Measurements from ENCODE around the gene VEGFC.

Gene VEGFC

GRCh38 chr4:176676901-176677300 is 115.8 kb downstream of the VEGFC start:
- DNase-seq (ENCODE audit: low spot score) = no peak

GRCh38 chr4:176675810-176676209 is 116.9 kb downstream of the VEGFC start:
- DNase-seq (ENCODE audit: low spot score) = no peak

GRCh38 chr4:176671532-176671931 is 121.2 kb downstream of the VEGFC start:
- DNase-seq (ENCODE audit: low spot score) = no peak

GRCh38 chr4:176668324-176668723 is 124.4 kb downstream of the VEGFC start:
- no peak for DNase-seq (ENCODE audit: low spot score)

- no peak for DNase-seq (ENCODE audit: low spot score)
These were observed 127.8 kb downstream of the VEGFC start for GRCh38 chr4:176664964-176665363.

- no peak for DNase-seq (ENCODE audit: low spot score)
These were observed 132.2 kb downstream of the VEGFC start for GRCh38 chr4:176660561-176660960.

GRCh38 chr4:176656108-176656507 is 136.6 kb downstream of the VEGFC start:
- no peak for DNase-seq (ENCODE audit: low spot score)

- no peak for DNase-seq (ENCODE audit: low spot score)
These were observed 138.0 kb downstream of the VEGFC start for GRCh38 chr4:176654565-176655216.

- DNase-seq (ENCODE audit: low spot score) = no peak
These were observed 139.1 kb downstream of the VEGFC start for GRCh38 chr4:176653401-176654220.

- no peak for DNase-seq (ENCODE audit: low spot score)
These were observed 146.4 kb downstream of the VEGFC start for GRCh38 chr4:176646311-176646710.

- DNase-seq (ENCODE audit: low spot score) = no peak
These were observed 147.3 kb downstream of the VEGFC start for GRCh38 chr4:176645246-176645960.

GRCh38 chr4:176642472-176642871 is 150.2 kb downstream of the VEGFC start:
- DNase-seq (ENCODE audit: low spot score) = no peak

GRCh38 chr4:176641237-176641636 is 151.5 kb downstream of the VEGFC start:
- no peak for DNase-seq (ENCODE audit: low spot score)

- no peak for DNase-seq (ENCODE audit: low spot score)
These were observed 153.7 kb downstream of the VEGFC start for GRCh38 chr4:176638992-176639391.

- no peak for DNase-seq (ENCODE audit: low spot score)
These were observed 156.4 kb downstream of the VEGFC start for GRCh38 chr4:176636292-176636691.

- no peak for DNase-seq (ENCODE audit: low spot score)
These were observed 157.1 kb downstream of the VEGFC start for GRCh38 chr4:176635372-176636261.
